Right lobe of liver (tissue), 6 donors: ENCODE measurements around the gene NR3C2. TPM values are rescaled to one million over a fixed set of nuclear protein-coding genes. Genes with fewer than 3 reads are reported as not detected.

Experiments
- ATAC-seq, 4 donors: fragments of 200-7000 bp; cut with Tn5 transposase; one replicate each; pipeline ENCODE4 v1.9.1; 2020; ENCODE audit warnings: mild to moderate bottlenecking in 4 of 4, moderate library complexity in 4 of 4
- DNase-seq, 3 donors: peaks; one replicate each; pipeline ENCODE4 v3.0.0-alpha.2; 2020
- H3K27ac ChIP-seq, 3 donors: fragments of 200-600 bp; one replicate each; pipeline ENCODE4 v1.8.0; 2022
- H3K27me3 ChIP-seq, 2 donors: fragments of 200-600 bp; one replicate each; pipeline ENCODE4 v1.8.0; 2022
- H3K36me3 ChIP-seq, 4 donors: fragments of 200-600 bp; sonication (generic) in 1 of 4; one replicate each; pipeline versions ENCODE4 v1.5.1 to v1.8.0; 2017 to 2022; ENCODE audit warnings: control low read depth in 1 of 4
- H3K4me1 ChIP-seq, 4 donors: fragments of 200-600 bp; sonication (generic) in 1 of 4; one replicate each; pipeline versions ENCODE4 v1.5.1 to v1.8.0; 2017 to 2022; ENCODE audit warnings: control low read depth in 1 of 4
- H3K4me3 ChIP-seq, 3 donors: fragments of 200-600 bp; one replicate each; pipeline ENCODE4 v1.8.0; 2022
- H3K9me3 ChIP-seq, 4 donors: fragments of 200-600 bp; sonication (generic) in 1 of 4; one replicate each; pipeline versions ENCODE4 v1.5.1 to v1.8.0; 2017 to 2022; ENCODE audit warnings: control low read depth in 1 of 4
- POLR2A ChIP-seq: fragments of 450-650 bp; IDR thresholded peaks from one replicate; pipeline ENCODE4 v1.6.1; 2017; ENCODE audit warnings: antibody characterized with exemption, mild to moderate bottlenecking
- WGBS: methylation state at CpG from one replicate; pipeline ENCODE4 v1.1.6; 2018; ENCODE audit warnings: low coverage, low lambda C conversion rate; ENCODE audit not compliant: insufficient coverage; ENCODE audit errors: missing lambda C conversion rate; 5-methylcytosine and 5-hydroxymethylcytosine counted together
- intact Hi-C, 2 donors: fragments of 100-400 bp; cut with DNase I; formaldehyde crosslinking; loops; one replicate each; pipeline versions ENCODE4 v1.11.2 to v1.14.1; 2022
- total RNA-seq, 6 experiments: library from RNA; depleted of rRNA in 2 of 6; stranded (reverse); fragments of >200 nt in 2 of 6; fragmentation: NEBNext Ultra II Directional in 3 of 6; extraction: Animal tissue kit (Norgen Biotek cat#: 25700) in 3 of 6; gene quantifications; one replicate each; pipeline versions ENCODE4 v1.1.0 to v1.2.4, GENCODE V29; 2016 to 2023
- TF ChIP-seq, protein P1 (sequence below), 4 donors: fragments of 200-600 bp in 3 of 4; fragments of 450-650 bp in 1 of 4; IDR thresholded peaks; one replicate each; pipeline versions ENCODE4 v1.5.1 to v1.8.0; 2016 to 2022; ENCODE audit warnings: antibody characterized with exemption in 4 of 4, mild to moderate bottlenecking in 2 of 4
- donor health status: DM: no; HTN: yes; CAD: no.
- donor health status: DM: no; HTN: no; CAD: no.
- donor health status: DM: no; HTN: no; CAD: no.
- donor health status: DM: no; HTN: yes; CAD: no.
- donor health status: DM: no; HTN: yes; CAD: no.

Gene NR3C2
- total RNA-seq, 6 experiments from 2014 or later, result 4.8 to 15.9 (median 8.9) TPM

DNA sequence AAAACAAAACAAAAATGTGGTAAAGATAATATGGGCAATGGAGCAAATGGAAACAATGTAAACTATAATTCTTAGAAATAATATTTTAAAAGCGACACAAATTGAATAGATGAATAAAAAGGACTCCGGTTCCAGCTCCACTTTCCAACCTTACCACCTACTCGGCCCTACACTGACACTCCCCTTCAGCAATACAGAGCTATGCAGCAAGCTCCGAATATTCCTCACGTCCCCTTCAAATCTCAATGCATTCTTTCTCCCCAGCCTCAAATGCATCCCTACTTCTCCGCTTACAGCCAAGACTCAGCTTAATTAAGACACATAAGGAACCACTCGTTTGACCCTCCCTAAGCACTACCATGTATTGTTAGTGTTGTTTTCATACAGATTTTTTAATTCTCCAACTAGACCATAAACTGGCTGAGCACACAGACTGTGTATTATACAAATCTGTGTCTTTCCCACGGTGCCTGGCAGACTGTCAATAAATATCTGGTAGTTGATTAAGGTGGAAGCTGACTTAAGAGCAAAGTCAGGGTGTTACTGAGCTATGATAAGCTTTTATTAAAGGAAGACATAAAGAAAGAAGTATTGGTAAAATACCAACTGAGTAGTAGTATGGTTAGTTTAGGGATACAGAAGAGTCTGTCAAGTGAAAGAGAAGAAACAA, 219.1 kb downstream of the NR3C2 start:
- no peaks in the 10 kb centered on the region for H3K36me3 ChIP-seq
- intact Hi-C loops, result no loop called here
- H3K4me3 ChIP-seq, result no peak overlapping the region
- TF ChIP-seq, protein P1, sequence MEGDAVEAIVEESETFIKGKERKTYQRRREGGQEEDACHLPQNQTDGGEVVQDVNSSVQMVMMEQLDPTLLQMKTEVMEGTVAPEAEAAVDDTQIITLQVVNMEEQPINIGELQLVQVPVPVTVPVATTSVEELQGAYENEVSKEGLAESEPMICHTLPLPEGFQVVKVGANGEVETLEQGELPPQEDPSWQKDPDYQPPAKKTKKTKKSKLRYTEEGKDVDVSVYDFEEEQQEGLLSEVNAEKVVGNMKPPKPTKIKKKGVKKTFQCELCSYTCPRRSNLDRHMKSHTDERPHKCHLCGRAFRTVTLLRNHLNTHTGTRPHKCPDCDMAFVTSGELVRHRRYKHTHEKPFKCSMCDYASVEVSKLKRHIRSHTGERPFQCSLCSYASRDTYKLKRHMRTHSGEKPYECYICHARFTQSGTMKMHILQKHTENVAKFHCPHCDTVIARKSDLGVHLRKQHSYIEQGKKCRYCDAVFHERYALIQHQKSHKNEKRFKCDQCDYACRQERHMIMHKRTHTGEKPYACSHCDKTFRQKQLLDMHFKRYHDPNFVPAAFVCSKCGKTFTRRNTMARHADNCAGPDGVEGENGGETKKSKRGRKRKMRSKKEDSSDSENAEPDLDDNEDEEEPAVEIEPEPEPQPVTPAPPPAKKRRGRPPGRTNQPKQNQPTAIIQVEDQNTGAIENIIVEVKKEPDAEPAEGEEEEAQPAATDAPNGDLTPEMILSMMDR (IDR thresholded peaks at IDR 0.05), result no peak
- TF ChIP-seq POLR2A, result no peak
- no peaks in the 10 kb centered on the region for H3K27me3 ChIP-seq
- no peak for DNase-seq
- 79% methylated on average over 8 of the region's 8 CpGs for WGBS
- H3K9me3 ChIP-seq, result no peaks in the 10 kb centered on the region
- no peak overlapping the region for H3K27ac ChIP-seq
- ATAC-seq, result no peak
- no peaks in the 10 kb centered on the region for H3K4me1 ChIP-seq

DNA sequence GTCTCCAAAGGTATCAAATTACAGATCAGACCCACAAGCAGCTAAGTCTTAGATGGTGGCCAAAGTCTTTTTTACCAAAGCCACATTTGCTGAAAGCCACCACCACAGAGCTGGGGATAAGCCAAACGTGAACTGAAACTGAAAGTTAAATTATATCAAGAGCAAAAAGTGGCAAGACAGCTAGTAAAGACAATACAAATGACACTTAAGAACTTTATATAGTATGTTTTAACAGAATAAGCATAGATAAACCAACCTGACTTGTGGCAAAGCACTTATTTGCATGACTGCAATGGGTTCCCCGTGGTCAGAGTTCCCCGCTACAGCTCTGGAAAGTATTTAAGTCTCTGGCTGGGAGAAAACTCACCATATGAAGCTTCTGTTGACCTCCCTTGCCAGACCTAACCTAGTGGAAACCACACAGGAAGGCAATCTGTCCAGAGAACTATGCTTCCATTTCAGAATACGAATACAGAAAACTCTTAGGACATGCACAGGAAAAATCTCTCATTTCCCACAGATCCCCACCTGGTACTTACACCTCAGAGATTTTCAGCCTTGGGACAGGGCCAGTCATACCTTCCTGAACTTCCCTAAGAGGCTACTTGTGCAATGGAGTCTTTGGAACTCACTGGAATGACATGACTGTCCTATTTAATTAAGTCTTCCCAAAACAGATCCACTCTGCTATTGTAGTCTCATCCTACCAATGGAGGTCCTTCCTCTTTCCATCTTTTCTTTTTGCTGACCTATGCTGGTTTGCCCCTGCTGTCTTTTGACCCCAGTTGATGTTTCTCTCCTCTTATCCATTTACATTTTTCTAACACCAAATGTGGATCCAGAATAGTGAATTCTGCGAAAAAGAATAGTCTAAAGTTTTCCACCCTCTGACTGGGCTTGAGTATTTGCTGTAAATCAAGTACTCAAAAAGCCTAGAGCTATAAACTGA, 225.1 kb downstream of the NR3C2 start:
- 28% methylated on average over 4 of the region's 5 CpGs for WGBS
- TF ChIP-seq, protein P1 (IDR thresholded peaks at IDR 0.05), result no peak
- no peak for TF ChIP-seq POLR2A
- H3K27ac ChIP-seq, result peak overlapping the region; percentile 45 to 52 (median 46)
- H3K9me3 ChIP-seq, result no peaks in the 10 kb centered on the region
- ATAC-seq, result peak; percentile 82 to 86 (median 85)
- H3K36me3 ChIP-seq, result no peaks in the 10 kb centered on the region
- DNase-seq, result no peak
- intact Hi-C loops, result no loop called here
- H3K4me1 ChIP-seq, result peaks cover 0 to 4% (median 0%) of the 10 kb centered on the region in 4 donors
- H3K27me3 ChIP-seq, result no peaks in the 10 kb centered on the region
- peak overlapping the region; percentile 13 to 45 (median 26) for H3K4me3 ChIP-seq

DNA sequence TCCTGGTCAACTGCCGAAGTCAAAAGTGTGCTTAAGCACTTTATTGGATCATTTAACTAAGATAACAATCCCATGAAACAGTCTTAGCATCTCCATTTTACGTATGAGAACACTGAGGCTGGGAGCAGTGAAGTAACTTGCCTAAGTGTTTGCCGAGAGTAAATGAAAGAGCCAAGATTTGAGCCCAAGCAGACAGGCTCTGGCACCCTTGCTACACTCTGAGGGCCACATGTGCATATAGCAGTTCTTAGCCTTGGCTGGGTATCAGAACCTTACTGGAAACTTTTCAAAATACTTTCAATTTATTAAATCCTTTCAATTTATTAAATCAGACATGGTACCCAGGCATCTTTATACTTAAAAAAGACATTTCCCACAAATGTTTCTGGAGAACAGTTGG, 225.9 kb downstream of the NR3C2 start:
- intact Hi-C loops, result no loop called here
- ATAC-seq, result peak in 1 of 4 donors; percentile 8
- H3K36me3 ChIP-seq, result no peaks in the 10 kb centered on the region
- peaks cover 0 to 4% (median 0%) of the 10 kb centered on the region in 4 donors for H3K4me1 ChIP-seq
- peak overlapping the region in 2 of 3 donors; percentile 46 to 52 for H3K27ac ChIP-seq
- H3K27me3 ChIP-seq, result no peaks in the 10 kb centered on the region
- WGBS, result 84% methylated on average over 3 of the region's 3 CpGs
- H3K9me3 ChIP-seq, result no peaks in the 10 kb centered on the region
- H3K4me3 ChIP-seq, result no peak overlapping the region
- TF ChIP-seq POLR2A, result no peak
- TF ChIP-seq, protein P1 (IDR thresholded peaks at IDR 0.05), result no peak
- DNase-seq, result no peak

DNA sequence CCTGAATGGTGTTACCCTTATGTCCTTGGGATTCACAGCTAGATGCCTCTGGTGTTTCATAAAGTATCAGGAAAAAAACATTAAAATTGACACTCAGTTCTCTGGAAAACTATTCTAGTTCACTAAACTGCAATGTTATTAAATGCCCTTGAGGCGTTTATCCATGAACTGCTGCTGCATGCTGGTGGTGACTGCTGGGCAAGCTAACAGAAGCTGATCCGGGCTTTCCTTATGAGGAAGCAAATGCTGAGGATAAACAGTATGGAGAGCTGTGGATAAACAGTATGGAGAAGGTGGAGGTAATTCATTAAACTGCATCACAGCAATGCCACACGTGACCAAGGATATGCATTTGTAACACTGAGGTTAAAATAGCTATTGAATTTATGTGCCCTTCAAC, 227.0 kb downstream of the NR3C2 start:
- no peak for DNase-seq
- 83% methylated on average over 3 of the region's 3 CpGs for WGBS

More for the DNA sequence above, 227.0 kb downstream of the NR3C2 start:
- TF ChIP-seq, protein P1 (IDR thresholded peaks at IDR 0.05), result no peak
- TF ChIP-seq POLR2A, result no peak
- H3K4me3 ChIP-seq, result no peak overlapping the region
- no peaks in the 10 kb centered on the region for H3K9me3 ChIP-seq
- ATAC-seq, result no peak
- intact Hi-C loops, result no loop called here
- H3K27ac ChIP-seq, result no peak overlapping the region
- peaks cover 0 to 4% (median 0%) of the 10 kb centered on the region in 4 donors for H3K4me1 ChIP-seq
- H3K27me3 ChIP-seq, result no peaks in the 10 kb centered on the region
- no peaks in the 10 kb centered on the region for H3K36me3 ChIP-seq
